WERI-Rb-1 (cell line): ENCODE measurements around the gene EID2B.

Experiments
- DNase-seq: peaks from one replicate; pipeline ENCODE4 v3.0.0-alpha.2; 2020
- H3K27ac ChIP-seq: fragments of 250-450 bp; sonication (Bioruptor Pico); 2 replicates; pipeline ENCODE4 v1.5.1; 2020; ENCODE audit warnings: mild to moderate bottlenecking, moderate library complexity
- H3K27me3 ChIP-seq: fragments of 250-450 bp; sonication (Bioruptor Pico); 2 replicates; pipeline ENCODE4 v1.5.1; 2021; ENCODE audit warnings: mild to moderate bottlenecking, low read depth, moderate library complexity; ENCODE audit not compliant: insufficient read depth, severe bottlenecking
- H3K36me3 ChIP-seq: fragments of 250-450 bp; sonication (Bioruptor Pico); 2 replicates; pipeline ENCODE4 v1.5.1; 2020; ENCODE audit warnings: mild to moderate bottlenecking, moderate library complexity
- H3K4me3 ChIP-seq: 2 replicates; pipeline ENCODE4 v1.5.1; 2011; ENCODE audit warnings: low read depth, mild to moderate bottlenecking, control low read depth, low read length
- H3K9me3 ChIP-seq: fragments of 250-450 bp; sonication (Bioruptor Pico); 2 replicates; pipeline ENCODE4 v1.5.1; 2021; ENCODE audit warnings: mild to moderate bottlenecking, moderate library complexity; ENCODE audit not compliant: severe bottlenecking
- TF ChIP-seq, protein P1 (sequence below): IDR thresholded peaks from 2 replicates; pipeline ENCODE4 v1.5.1; 2011; ENCODE audit warnings: low read depth, mild to moderate bottlenecking, control low read depth, inconsistent platforms, low read length

The EID2B gene

DNA sequence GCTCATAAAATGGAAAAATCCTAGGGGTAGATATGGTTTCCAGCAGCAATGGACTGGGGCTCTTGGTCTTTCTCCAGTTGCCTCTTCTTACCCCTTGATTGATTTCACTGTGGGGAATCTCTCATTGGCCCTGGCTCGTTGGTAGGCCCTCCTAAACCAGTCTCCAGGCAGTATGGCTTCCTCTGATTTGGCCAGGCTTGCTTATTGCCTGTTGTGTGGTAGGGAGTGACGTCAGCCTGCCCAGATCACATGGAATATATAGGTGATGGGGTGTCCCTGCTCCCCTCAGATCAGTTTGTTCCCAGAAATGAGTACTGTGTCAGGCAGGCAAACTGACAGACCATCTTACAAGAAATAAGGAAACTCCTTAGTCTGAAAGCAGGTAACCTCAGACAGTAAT is 23.4 kb downstream of the EID2B start:
- no peak overlapping the region for H3K27ac ChIP-seq
- H3K9me3 ChIP-seq: no peaks in the 10 kb centered on the region
- TF ChIP-seq, protein P1, sequence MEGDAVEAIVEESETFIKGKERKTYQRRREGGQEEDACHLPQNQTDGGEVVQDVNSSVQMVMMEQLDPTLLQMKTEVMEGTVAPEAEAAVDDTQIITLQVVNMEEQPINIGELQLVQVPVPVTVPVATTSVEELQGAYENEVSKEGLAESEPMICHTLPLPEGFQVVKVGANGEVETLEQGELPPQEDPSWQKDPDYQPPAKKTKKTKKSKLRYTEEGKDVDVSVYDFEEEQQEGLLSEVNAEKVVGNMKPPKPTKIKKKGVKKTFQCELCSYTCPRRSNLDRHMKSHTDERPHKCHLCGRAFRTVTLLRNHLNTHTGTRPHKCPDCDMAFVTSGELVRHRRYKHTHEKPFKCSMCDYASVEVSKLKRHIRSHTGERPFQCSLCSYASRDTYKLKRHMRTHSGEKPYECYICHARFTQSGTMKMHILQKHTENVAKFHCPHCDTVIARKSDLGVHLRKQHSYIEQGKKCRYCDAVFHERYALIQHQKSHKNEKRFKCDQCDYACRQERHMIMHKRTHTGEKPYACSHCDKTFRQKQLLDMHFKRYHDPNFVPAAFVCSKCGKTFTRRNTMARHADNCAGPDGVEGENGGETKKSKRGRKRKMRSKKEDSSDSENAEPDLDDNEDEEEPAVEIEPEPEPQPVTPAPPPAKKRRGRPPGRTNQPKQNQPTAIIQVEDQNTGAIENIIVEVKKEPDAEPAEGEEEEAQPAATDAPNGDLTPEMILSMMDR: no peak
- no peaks in the 10 kb centered on the region for H3K27me3 ChIP-seq
- H3K4me3 ChIP-seq: no peak overlapping the region
- DNase-seq: no peak
- peaks cover 5% of the 10 kb centered on the region for H3K36me3 ChIP-seq

DNA sequence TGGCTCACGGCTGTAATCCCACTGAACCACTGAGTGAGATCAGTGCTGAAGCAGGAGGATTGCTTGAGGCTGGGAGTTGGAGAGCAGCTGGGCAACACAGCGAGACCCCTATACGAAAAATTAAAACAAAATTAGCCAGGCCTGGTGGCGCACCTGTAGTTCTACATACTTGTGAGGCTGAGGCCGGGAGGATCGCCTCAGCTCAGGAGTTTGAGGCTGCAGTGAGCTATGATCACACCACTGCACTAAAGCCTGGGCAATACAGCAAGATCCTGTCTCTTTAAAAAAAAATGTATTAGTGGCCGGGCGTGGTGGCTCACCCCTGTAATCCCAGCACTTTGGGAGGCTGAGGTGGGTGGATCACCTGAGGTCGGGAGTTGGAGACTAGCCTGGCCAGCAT is 24.0 kb downstream of the EID2B start:
- no peak for DNase-seq
- peaks cover 10% of the 10 kb centered on the region for H3K36me3 ChIP-seq
- no peak overlapping the region for H3K4me3 ChIP-seq
- H3K27ac ChIP-seq: no peak overlapping the region
- TF ChIP-seq, protein P1: no peak
- no peaks in the 10 kb centered on the region for H3K9me3 ChIP-seq
- H3K27me3 ChIP-seq: no peaks in the 10 kb centered on the region

DNA sequence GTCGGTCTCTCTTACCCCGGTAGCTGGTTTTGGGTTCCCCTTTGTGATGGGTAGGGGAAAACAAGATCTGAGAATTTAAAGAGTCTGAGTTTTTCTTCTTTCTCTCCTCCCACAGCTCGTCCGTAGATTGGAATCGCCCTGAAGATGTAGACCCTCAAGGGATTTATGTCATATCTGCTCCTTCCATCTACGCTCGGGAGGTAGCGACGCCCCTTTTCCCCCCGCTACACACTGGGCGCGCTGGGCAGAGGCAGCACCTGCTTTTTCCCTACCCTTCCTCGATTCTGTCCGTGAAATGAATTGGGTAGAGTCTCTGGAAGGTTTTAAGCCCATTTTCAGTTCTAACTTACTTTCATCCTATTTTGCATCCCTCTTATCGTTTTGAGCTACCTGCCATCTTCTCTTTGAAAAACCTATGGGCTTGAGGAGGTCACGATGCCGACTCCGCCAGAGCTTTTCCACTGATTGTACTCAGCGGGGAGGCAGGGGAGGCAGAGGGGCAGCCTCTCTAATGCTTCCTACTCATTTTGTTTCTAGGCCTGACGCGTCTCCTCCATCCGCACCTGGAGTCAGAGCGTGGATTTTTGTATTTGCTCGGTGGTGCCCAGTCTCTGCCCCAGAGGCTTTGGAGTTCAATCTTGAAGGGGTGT is 24.8 kb downstream of the EID2B start:
- Histone ChIP-seq H3K4me3 (peak overlapping the region; percentile 80), H3K9me3 (no peaks in the 10 kb centered on the region), H3K27ac (no peak overlapping the region; the same call in 1 of the 2 replicates), H3K36me3 (peaks cover 16% of the 10 kb centered on the region), H3K27me3 (no peaks in the 10 kb centered on the region)
- DNase-seq: no peak
- TF ChIP-seq, protein P1: no peak

- peak; percentile 82 for DNase-seq
- H3K4me3 ChIP-seq: peak overlapping the region; percentile 80
- H3K36me3 ChIP-seq: peaks cover 16% of the 10 kb centered on the region
- no peaks in the 10 kb centered on the region for H3K9me3 ChIP-seq
- no peaks in the 10 kb centered on the region for H3K27me3 ChIP-seq
- TF ChIP-seq, protein P1: no peak
- no peak overlapping the region; the same call in 1 of the 2 replicates for H3K27ac ChIP-seq
Observed at GRCh38 chr19:39506944-39507714, 25.5 kb downstream of the EID2B start.

DNA sequence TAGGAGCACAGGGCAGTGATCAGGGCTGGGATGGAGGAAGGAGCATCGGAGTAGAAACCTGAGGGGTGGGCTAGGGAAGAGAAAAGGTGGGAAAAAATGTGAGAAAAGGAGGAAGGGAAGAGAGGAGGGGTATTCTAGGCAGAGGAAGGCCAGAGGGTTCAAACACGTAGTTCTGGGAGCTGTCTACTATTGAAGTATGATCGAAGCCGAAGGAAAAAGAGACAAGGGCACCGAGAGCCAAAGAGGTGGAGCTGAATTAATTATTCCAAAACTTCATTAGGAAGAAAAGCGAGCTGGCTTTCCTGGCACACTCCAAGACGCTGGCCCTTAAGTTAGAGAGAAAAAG is 26.1 kb downstream of the EID2B start:
- Histone ChIP-seq H3K9me3 (no peaks in the 10 kb centered on the region), H3K27ac (no peak overlapping the region), H3K27me3 (no peaks in the 10 kb centered on the region), H3K4me3 (no peak overlapping the region), H3K36me3 (peaks cover 20% of the 10 kb centered on the region)
- TF ChIP-seq, protein P1: no peak
- no peak for DNase-seq
